ENCODE results near the gene RRAGD. TPM values are rescaled to one million over a fixed set of nuclear protein-coding genes. Genes with fewer than 3 reads are reported as not detected.

The RRAGD gene
- total RNA-seq, 1 donor from 2014 or later: 3.4 TPM

- DNase-seq (ENCODE audit: low read depth) (no peak), FAIRE-seq (no peak)
- Histone ChIP-seq H3K4me3 (ENCODE audit: low read depth, low read length) (peak overlapping the region; percentile 53), H3K36me3 (ENCODE audit: control insufficient read depth, insufficient read depth, low read length) (no peaks in the 10 kb centered on the region), H3K27me3 (ENCODE audit: control insufficient read depth, insufficient read depth, low read length) (peaks cover 21% of the 10 kb centered on the region)
- TF ChIP-seq CTCF (IDR thresholded peaks at IDR 0.05; ENCODE audit: insufficient read depth, low read length, severe bottlenecking): no peak
Measured at GRCh38 chr6:89411145-89412070, 665 bp downstream of the RRAGD start.

DNA sequence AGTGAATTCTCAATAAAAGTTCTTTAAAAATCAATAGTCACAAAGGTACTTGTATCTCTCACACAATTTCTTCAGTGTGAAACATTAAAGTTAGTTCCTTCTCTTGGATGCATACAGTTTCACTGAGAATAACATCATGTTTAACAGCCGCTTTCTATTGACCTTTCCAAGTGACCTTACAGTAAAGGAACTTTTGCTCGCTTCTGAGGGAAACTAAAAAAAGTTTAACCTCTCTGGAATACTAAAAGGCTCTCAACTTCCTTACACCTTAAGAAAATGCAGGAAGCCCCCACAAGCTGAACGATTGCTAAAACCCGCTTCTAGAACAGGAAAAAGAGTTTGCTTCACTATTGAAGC lies 1.3 kb downstream of the RRAGD start:
- no peak for TF ChIP-seq CTCF (IDR thresholded peaks at IDR 0.05; ENCODE audit: insufficient read depth, low read length, severe bottlenecking)
- DNase-seq (ENCODE audit: low read depth) (no peak), FAIRE-seq (no peak)
- peak overlapping the region; percentile 53 for H3K4me3 ChIP-seq (ENCODE audit: low read depth, low read length)
- peaks cover 25% of the 10 kb centered on the region for H3K27me3 ChIP-seq (ENCODE audit: control insufficient read depth, insufficient read depth, low read length)
- no peaks in the 10 kb centered on the region for H3K36me3 ChIP-seq (ENCODE audit: control insufficient read depth, insufficient read depth, low read length)

DNA sequence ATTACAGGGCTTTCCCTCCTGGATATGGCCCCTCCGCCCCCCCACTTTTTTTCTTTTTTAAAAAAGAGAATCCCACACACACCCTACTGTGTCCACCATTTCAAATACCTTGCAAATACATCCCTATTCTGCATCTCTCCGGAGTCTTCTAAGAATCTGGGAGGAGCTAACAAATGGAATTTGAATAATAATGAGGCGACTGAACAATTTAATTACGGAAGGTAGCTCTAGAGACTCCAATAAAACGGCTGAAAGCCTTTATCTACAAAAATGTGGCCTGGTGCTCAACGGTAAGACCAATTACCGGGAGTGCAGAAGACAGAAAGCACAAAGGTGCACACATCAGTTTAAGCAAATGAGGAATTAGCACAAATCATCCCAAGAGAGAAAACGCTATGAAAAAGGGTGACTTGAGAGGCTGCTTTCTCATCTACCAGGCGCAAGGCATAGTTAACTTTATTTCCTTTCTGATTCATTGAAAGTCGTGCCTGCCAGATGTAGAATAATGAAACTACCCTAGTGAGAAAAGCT lies 1.8 kb downstream of the RRAGD start:
- DNase-seq (ENCODE audit: low read depth) (no peak), FAIRE-seq (no peak)
- peaks cover 25% of the 10 kb centered on the region for H3K27me3 ChIP-seq (ENCODE audit: control insufficient read depth, insufficient read depth, low read length)
- TF ChIP-seq CTCF (IDR thresholded peaks at IDR 0.05; ENCODE audit: insufficient read depth, low read length, severe bottlenecking): no peak
- no peaks in the 10 kb centered on the region for H3K36me3 ChIP-seq (ENCODE audit: control insufficient read depth, insufficient read depth, low read length)
- H3K4me3 ChIP-seq (ENCODE audit: low read depth, low read length): no peak overlapping the region

DNA sequence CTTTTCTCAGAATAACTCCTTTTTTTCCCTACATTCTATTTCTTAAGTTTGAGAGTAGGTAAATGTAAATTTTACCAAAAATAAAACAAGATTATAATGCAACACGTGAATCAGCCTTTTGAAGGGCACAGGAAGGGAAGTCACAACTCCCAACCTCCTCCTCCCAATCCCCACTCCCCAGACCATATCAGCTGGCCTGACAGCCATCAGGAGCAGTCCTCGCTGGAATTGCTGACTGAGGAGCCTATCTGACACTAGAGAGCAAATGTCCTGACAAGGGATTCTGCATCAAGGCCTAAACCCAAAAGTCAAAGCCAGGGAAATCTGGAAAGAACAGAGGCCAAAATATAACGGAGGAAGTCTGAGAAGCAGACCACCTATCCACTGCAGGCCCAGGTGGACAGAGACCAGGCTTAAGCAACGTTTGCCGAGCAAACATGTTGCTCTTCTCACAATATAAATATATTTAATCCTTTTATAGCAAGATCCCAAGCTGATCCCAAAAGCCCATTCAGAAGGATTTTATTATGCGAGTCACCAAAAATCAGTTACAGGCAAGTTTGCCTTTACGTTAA lies 2.5 kb downstream of the RRAGD start:
- DNase-seq (ENCODE audit: low read depth): no peak
- Histone ChIP-seq H3K4me3 (ENCODE audit: low read depth, low read length) (no peak overlapping the region), H3K27me3 (ENCODE audit: control insufficient read depth, insufficient read depth, low read length) (peaks cover 25% of the 10 kb centered on the region), H3K36me3 (ENCODE audit: control insufficient read depth, insufficient read depth, low read length) (no peaks in the 10 kb centered on the region)
- no peak for FAIRE-seq
- no peak for TF ChIP-seq CTCF (IDR thresholded peaks at IDR 0.05; ENCODE audit: insufficient read depth, low read length, severe bottlenecking)

DNA sequence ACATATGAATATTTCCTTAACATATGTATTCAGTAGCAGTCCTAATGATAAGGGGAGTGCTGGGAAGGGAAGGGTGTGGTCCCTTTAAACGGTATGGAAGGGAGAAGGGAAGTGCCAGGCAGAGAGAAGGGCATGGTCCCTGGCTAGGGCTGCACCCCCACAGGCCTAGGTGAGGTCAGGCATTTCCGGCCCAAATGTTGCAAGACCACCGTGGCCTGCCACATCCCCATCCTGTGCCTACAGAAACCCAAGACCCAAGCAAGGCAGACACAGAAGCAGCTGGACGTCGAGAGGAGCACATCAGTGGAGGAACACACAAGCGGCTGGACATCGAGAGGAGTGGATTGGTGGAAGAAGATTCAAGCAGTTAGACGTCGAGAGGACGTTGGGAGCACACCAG lies 5.9 kb downstream of the RRAGD start:
- no peak for FAIRE-seq
- TF ChIP-seq CTCF (IDR thresholded peaks at IDR 0.05; ENCODE audit: insufficient read depth, low read length, severe bottlenecking): no peak

More for the DNA sequence above, 5.9 kb downstream of the RRAGD start:
- peaks cover 13% of the 10 kb centered on the region for H3K27me3 ChIP-seq (ENCODE audit: control insufficient read depth, insufficient read depth, low read length)
- H3K4me3 ChIP-seq (ENCODE audit: low read depth, low read length): no peak overlapping the region
- H3K36me3 ChIP-seq (ENCODE audit: control insufficient read depth, insufficient read depth, low read length): no peaks in the 10 kb centered on the region
- no peak for DNase-seq (ENCODE audit: low read depth)
